K562 (cell line): ENCODE results near the gene APOL2. TPM values are rescaled to one million over a fixed set of nuclear protein-coding genes. Genes with fewer than 3 reads are reported as not detected.

ENCODE experiments used
- ATAC-seq: fragments of 200-7000 bp; cut with Tn5 transposase; 3 replicates; pipeline ENCODE4 v1.9.1; 2020; ENCODE audit warnings: moderate library complexity
- BruUV-seq: library from RNA; stranded (reverse); fragments of 400-500 nt; replicated peaks from 2 replicates; lab custom pipeline; 2021; lab: Mats Ljungman, UMichigan
- CTCF ChIA-PET: fragments of 300-600 bp; formaldehyde crosslinking; extraction: SDS; loops from one replicate; lab custom pipeline; 2021; ENCODE audit warnings: low intra/inter-chr PET ratio; lab: Yijun Ruan, JAX
- POLR2A ChIA-PET: fragments of 300-600, 350-650 bp; sonication (Branson Sonifier 250); formaldehyde crosslinking; extraction: SDS; loops from one replicate; lab custom pipeline; 2021; ENCODE audit warnings: antibody characterized with exemption, inconsistent platforms; lab: Yijun Ruan, JAX
- DNase-seq, 4 experiments: peaks; one replicate each; pipeline versions ENCODE4 v3.0.0 to v3.0.0-alpha.2; 2011 to 2018; ENCODE audit warnings: low spot score in 3 of 4, mixed read lengths in 3 of 4; ENCODE audit errors: extremely low read depth in 1 of 4
- FAIRE-seq: peaks from 2 replicates; lab custom pipeline; 2011; peaks lifted over from hg19 to GRCh38; lab: Jason Lieb, UNC
- H2AFZ ChIP-seq: 2 replicates; pipeline ENCODE4 v1.6.0; 2011; ENCODE audit warnings: low read depth, low read length, control low read depth, inconsistent platforms
- H3K27ac ChIP-seq: fragments of 200-600 bp; 3 replicates; pipeline ENCODE4 v1.8.0; 2011; ENCODE audit warnings: low read depth, mild to moderate bottlenecking, control low read depth, inconsistent platforms, low read length, moderate library complexity, mixed read lengths; ENCODE audit errors: extremely low read depth
- H3K27me3 ChIP-seq, 2 experiments: fragments of 300-600 bp in 1 of 2; 2 replicates in 1 of 2; 3 replicates in 1 of 2; pipeline versions ENCODE4 v1.6.0 to v1.8.0; 2011; ENCODE audit warnings: inconsistent platforms in 2 of 2, low read length in 2 of 2, mild to moderate bottlenecking in 1 of 2, mixed read lengths in 1 of 2, moderate library complexity in 1 of 2; ENCODE audit not compliant: control insufficient read depth in 2 of 2, insufficient read depth in 2 of 2
- H3K36me3 ChIP-seq: fragments of 300-600 bp; 3 replicates; pipeline ENCODE4 v1.8.0; 2011; ENCODE audit warnings: mild to moderate bottlenecking, low read length, inconsistent platforms; ENCODE audit not compliant: control insufficient read depth, insufficient read depth
- H3K4me1 ChIP-seq, 2 experiments: fragments of 200-600 bp in 1 of 2; replicated peaks in 1 of 2; 2 replicates in 1 of 2; 3 replicates in 1 of 2; pipeline versions ENCODE4 v1.5.1 to v1.8.0; 2011; ENCODE audit warnings: inconsistent platforms in 2 of 2, low read length in 2 of 2, mild to moderate bottlenecking in 1 of 2, mixed read lengths in 1 of 2, moderate library complexity in 1 of 2; ENCODE audit not compliant: control insufficient read depth in 2 of 2, insufficient read depth in 2 of 2
- H3K4me2 ChIP-seq: 2 replicates; pipeline ENCODE4 v1.6.1; 2011; ENCODE audit warnings: low read length, control low read depth, inconsistent platforms, mixed read lengths; ENCODE audit not compliant: insufficient read depth
- H3K4me3 ChIP-seq: fragments of 200-600 bp; sonication (generic), shearing (Covaris generic); 2 replicates; pipeline ENCODE4 v1.5.1; 2016; ENCODE audit warnings: control low read depth, inconsistent platforms
- H3K79me2 ChIP-seq: fragments of 200-600 bp; 3 replicates; pipeline ENCODE4 v1.8.0; 2011; ENCODE audit warnings: low read length, inconsistent platforms; ENCODE audit not compliant: control insufficient read depth, insufficient read depth
- H3K9ac ChIP-seq, 2 experiments: 2 replicates each; pipeline versions ENCODE4 v1.6.0 to v1.6.1; 2011; ENCODE audit warnings: low read depth in 2 of 2, low read length in 2 of 2, control low read depth in 1 of 2, inconsistent platforms in 1 of 2, mild to moderate bottlenecking in 1 of 2, mixed read lengths in 1 of 2; ENCODE audit not compliant: insufficient read depth in 1 of 2
- H3K9me1 ChIP-seq: one replicate; pipeline ENCODE4 v1.6.0; 2011; ENCODE audit warnings: inconsistent platforms, mild to moderate bottlenecking, low read length, moderate library complexity; ENCODE audit not compliant: control insufficient read depth, insufficient read depth
- H3K9me3 ChIP-seq: replicated peaks from 2 replicates; pipeline ENCODE4 v1.5.1; 2011; ENCODE audit warnings: low read depth, low read length, inconsistent platforms; ENCODE audit not compliant: control insufficient read depth, insufficient read depth
- H4K20me1 ChIP-seq: replicated peaks from 2 replicates; pipeline ENCODE4 v1.6.1; 2011; ENCODE audit warnings: low read length, inconsistent platforms, mixed read lengths; ENCODE audit not compliant: control insufficient read depth, insufficient read depth
- CHD1 ChIP-seq: fragments of 200-600 bp; sonication (generic); IDR thresholded peaks from one replicate; pipeline ENCODE4 v1.6.1; 2012; ENCODE audit warnings: mild to moderate bottlenecking, moderate library complexity, low read length, inconsistent platforms
- HDAC3 ChIP-seq: fragments of 450-650 bp; IDR thresholded peaks from 2 replicates; pipeline ENCODE4 v1.6.1; 2018; ENCODE audit warnings: borderline replicate concordance, mild to moderate bottlenecking, moderate library complexity; ENCODE audit not compliant: partially characterized antibody
- KAT7 ChIP-seq: sonication (generic); formaldehyde crosslinking; IDR thresholded peaks from 2 replicates; pipeline ENCODE4 v1.8.0; 2022; ENCODE audit warnings: missing genetic modification reagents, mild to moderate bottlenecking, borderline replicate concordance
- KDM4B ChIP-seq, 2 experiments: fragments of 450-650 bp in 1 of 2; sonication (generic) in 1 of 2; IDR thresholded peaks; 2 replicates each; pipeline ENCODE4 v1.6.1; 2016 to 2017; ENCODE audit warnings: borderline replicate concordance in 2 of 2, antibody characterized with exemption in 1 of 2, low read depth in 1 of 2, mild to moderate bottlenecking in 1 of 2
- POU5F1 ChIP-seq: fragments of 150-350 bp; IDR thresholded peaks from 2 replicates; pipeline ENCODE4 v1.6.1; 2014; ENCODE audit warnings: borderline replicate concordance, low read length, low read depth, mild to moderate bottlenecking; ENCODE audit not compliant: partially characterized antibody
- RAD21 ChIP-seq, 2 experiments: fragments of 250-450 bp in 1 of 2; fragments of 450-650 bp in 1 of 2; sonication (Bioruptor Pico) in 1 of 2; formaldehyde crosslinking in 1 of 2; IDR thresholded peaks in 1 of 2; conservative IDR thresholded peaks in 1 of 2; 2 replicates each; pipeline versions ENCODE4 v1.4.0 to v1.8.0; 2020 to 2022; ENCODE audit warnings: mild to moderate bottlenecking in 2 of 2, moderate library complexity in 1 of 2
- ZNF224 ChIP-seq: sonication (generic); formaldehyde crosslinking; IDR thresholded peaks from 2 replicates; pipeline ENCODE4 v1.8.0; 2022; ENCODE audit warnings: mild to moderate bottlenecking, missing genetic modification reagents
- ZNF23 ChIP-seq: fragments of 250-450 bp; sonication (Bioruptor Pico); IDR thresholded peaks from 2 replicates; pipeline ENCODE4 v1.4.0; 2020; ENCODE audit warnings: mild to moderate bottlenecking
- ZNF785 ChIP-seq: fragments of 250-450 bp; sonication (Bioruptor Pico); IDR thresholded peaks from 2 replicates; pipeline ENCODE4 v1.4.0; 2020; ENCODE audit warnings: mild to moderate bottlenecking
- WGBS: fragments of 100-300 bp; shearing (Covaris generic); methylation state at CpG from one replicate; pipeline ENCODE4 v1.1.6; 2016; ENCODE audit warnings: low coverage, mixed read lengths; ENCODE audit not compliant: insufficient coverage; ENCODE audit errors: missing lambda C conversion rate; 5-methylcytosine and 5-hydroxymethylcytosine counted together
- in situ Hi-C: fragments of 300-500 bp; cut with MboI; formaldehyde crosslinking; loops from 4 replicates; pipeline ENCODE4 v1.15.0; 2018; ENCODE audit warnings: inconsistent platforms, mixed read lengths
- intact Hi-C: fragments of 100-400 bp; cut with micrococcal nuclease; formaldehyde crosslinking; loops from 2 replicates; pipeline ENCODE4 v1.14.2; 2022
- polyA plus RNA-seq, 8 experiments: library from polyadenylated mRNA; depleted of rRNA in 4 of 8; stranded (reverse) in 5 of 8; unstranded in 3 of 8; fragments of >200 nt; fragmentation: Nextera tagmentation in 2 of 8; fragmentation: Illumina TruSeq in 1 of 8; extraction: Ambion mirVana in 2 of 8; extraction: Trizol in 1 of 8; gene quantifications; 2 replicates each; pipeline versions ENCODE4 v1.2.1 to v1.2.3, GENCODE V29; 2011 to 2014; ENCODE audit warnings: inconsistent platforms in 1 of 8, missing spikeins in 1 of 8
- total RNA-seq, 7 experiments: library from RNA; depleted of rRNA in 6 of 7; stranded (reverse); fragments of >200 nt in 6 of 7; fragmentation: Illumina TruSeq in 2 of 7; extraction: Trizol in 2 of 7; gene quantifications; 2 replicates each; pipeline versions ENCODE4 v1.2.1 to v1.2.3, GENCODE V29; 2011 to 2021; ENCODE audit warnings: low replicate concordance in 1 of 7
- TF ChIP-seq, protein P1 (sequence below): fragments of 250-450 bp; sonication (Bioruptor Pico); IDR thresholded peaks from 2 replicates; pipeline ENCODE4 v1.5.0; 2020; ENCODE audit warnings: mild to moderate bottlenecking
- TF ChIP-seq, protein P2 (sequence below): IDR thresholded peaks from 2 replicates; pipeline ENCODE4 v1.6.1; 2011; ENCODE audit warnings: borderline replicate concordance, low read depth, mild to moderate bottlenecking, moderate library complexity, low read length; ENCODE audit not compliant: insufficient read depth, poor library complexity, severe bottlenecking

The APOL2 gene
- total and polyA plus RNA-seq, 9 of the 15 experiments (the other 6 are each of a cell fraction or from before 2014, with no cell fraction given) = 2.7 to 10.6 (median 8.9) TPM

DNA sequence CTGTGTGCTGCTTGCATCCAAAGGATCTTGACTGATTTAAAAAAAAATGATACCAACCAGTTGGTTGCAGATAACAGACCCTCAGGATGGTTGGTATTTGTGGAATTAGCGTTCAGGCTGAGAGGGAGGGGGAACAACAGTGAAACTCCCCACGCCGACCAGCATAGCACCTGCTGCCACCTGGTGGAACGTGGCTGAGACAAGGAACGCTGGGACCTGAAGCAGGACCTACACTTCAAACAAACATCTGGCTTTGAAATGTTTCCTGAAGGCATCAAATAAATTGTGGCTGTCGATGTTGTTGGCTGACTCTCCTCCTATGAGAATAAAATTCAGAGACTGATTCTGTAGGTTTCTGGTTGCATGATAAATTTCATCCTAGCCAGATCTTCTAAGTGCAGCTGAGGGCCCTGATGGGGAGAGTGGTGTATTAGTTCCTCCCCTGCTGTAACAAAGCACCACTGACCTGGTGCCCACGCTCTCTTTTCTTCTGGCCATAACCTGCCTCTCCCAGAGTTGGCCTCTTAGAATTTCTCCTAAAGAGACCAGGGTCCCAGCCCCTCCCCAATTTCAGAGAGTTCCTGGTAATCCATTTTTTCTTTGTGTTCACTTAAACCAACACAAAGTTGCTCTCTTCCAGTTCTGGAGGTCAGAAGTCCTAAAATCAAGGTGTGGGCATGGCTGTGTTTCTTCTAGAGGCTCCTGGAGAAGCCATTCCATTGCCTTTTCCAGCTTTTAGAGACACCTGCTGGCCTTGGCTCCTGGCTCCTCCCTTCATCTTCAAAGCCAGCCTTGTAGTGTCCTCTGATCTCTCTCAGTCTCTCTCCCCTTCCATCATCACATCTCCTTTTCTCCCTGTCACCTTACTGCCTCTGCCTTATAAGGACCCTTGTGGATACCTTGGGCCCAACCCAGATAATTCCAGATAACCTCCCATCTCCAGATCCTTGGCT is 17.3 kb downstream of the APOL2 start:
- 0% methylated on average over 5 of the region's 7 CpGs for WGBS
- no TSS peak for BruUV-seq
- H3K9me1 ChIP-seq = no peaks in the 10 kb centered on the region
- H3K79me2 ChIP-seq = no peaks in the 10 kb centered on the region
- peaks cover 0 to 8% of the 10 kb centered on the region in 2 experiments; a peak in 2 of 5 replicates for H3K4me1 ChIP-seq
- no peak overlapping the region for H3K9ac ChIP-seq
- in situ Hi-C loops = no loop called here
- H2AFZ ChIP-seq = no peak overlapping the region
- FAIRE-seq (peak; percentile 90), DNase-seq (peak; percentile 29 to 67 (median 40)), ATAC-seq (peak; percentile 96)
- no peaks in the 10 kb centered on the region for H3K27me3 ChIP-seq
- no peak overlapping the region for H3K4me3 ChIP-seq
- CTCF ChIA-PET = interaction anchor here (0.7 to 1.8 kb wide), 5 partner anchors 27 to 76 kb away, joined by 3 to 6 read pairs (median 4); no protein-coding TSS in a partner anchor
- no peaks in the 10 kb centered on the region for H3K36me3 ChIP-seq
- intact Hi-C loops = loop anchor here (1.0 to 5.0 kb wide), 3 partner anchors 25 to 75 kb away; no protein-coding TSS in a partner anchor
- H3K4me2 ChIP-seq = no peak overlapping the region
- POLR2A ChIA-PET = no interaction called here
- no peaks in the 10 kb centered on the region for H4K20me1 ChIP-seq
- no peak overlapping the region for H3K27ac ChIP-seq
- H3K9me3 ChIP-seq = no peaks in the 10 kb centered on the region
- TF ChIP-seq ZNF23 (CRISPR knock-in tag) (no peak), ZNF224 (CRISPR knock-in tag) (no peak), CHD1 (no peak), HDAC3 (no peak), RAD21 (CRISPR knock-in tag; conservative IDR thresholded peaks at IDR 0.05 in 1 of 2, IDR thresholded peaks at IDR 0.05 in 1 of 2) (peak; percentile 54 to 84), KDM4B (IDR thresholded peaks at IDR 0.05; ENCODE audit: borderline replicate concordance in 2 of 2, low read depth in 1 of 2) (no peak), POU5F1 (no peak), ZNF785 (CRISPR knock-in tag) (no peak), KAT7 (CRISPR knock-in tag) (no peak)
- TF ChIP-seq, protein P1, sequence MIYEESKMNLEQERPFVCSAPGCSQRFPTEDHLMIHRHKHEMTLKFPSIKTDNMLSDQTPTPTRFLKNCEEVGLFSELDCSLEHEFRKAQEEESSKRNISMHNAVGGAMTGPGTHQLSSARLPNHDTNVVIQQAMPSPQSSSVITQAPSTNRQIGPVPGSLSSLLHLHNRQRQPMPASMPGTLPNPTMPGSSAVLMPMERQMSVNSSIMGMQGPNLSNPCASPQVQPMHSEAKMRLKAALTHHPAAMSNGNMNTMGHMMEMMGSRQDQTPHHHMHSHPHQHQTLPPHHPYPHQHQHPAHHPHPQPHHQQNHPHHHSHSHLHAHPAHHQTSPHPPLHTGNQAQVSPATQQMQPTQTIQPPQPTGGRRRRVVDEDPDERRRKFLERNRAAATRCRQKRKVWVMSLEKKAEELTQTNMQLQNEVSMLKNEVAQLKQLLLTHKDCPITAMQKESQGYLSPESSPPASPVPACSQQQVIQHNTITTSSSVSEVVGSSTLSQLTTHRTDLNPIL = no peak
- TF ChIP-seq, protein P2, sequence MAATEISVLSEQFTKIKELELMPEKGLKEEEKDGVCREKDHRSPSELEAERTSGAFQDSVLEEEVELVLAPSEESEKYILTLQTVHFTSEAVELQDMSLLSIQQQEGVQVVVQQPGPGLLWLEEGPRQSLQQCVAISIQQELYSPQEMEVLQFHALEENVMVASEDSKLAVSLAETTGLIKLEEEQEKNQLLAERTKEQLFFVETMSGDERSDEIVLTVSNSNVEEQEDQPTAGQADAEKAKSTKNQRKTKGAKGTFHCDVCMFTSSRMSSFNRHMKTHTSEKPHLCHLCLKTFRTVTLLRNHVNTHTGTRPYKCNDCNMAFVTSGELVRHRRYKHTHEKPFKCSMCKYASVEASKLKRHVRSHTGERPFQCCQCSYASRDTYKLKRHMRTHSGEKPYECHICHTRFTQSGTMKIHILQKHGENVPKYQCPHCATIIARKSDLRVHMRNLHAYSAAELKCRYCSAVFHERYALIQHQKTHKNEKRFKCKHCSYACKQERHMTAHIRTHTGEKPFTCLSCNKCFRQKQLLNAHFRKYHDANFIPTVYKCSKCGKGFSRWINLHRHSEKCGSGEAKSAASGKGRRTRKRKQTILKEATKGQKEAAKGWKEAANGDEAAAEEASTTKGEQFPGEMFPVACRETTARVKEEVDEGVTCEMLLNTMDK = peak; percentile 30
